Thyroid gland (tissue), 4 donors: ENCODE measurements around the gene DPP8.

Source experiments
- CTCF ChIP-seq, 6 experiments: fragments of 200-600 bp in 3 of 6; fragments of 450-650 bp in 3 of 6; sonication (generic) in 3 of 6; IDR thresholded peaks; one replicate each; pipeline ENCODE4 v1.5.1; 2016 to 2019; ENCODE audit warnings: antibody characterized with exemption in 6 of 6, mild to moderate bottlenecking in 2 of 6, inconsistent platforms in 1 of 6, moderate library complexity in 1 of 6
- POLR2A ChIP-seq, 2 donors: fragments of 450-650 bp; IDR thresholded peaks; one replicate each; pipeline ENCODE4 v1.6.1; 2017; ENCODE audit warnings: antibody characterized with exemption in 2 of 2, mild to moderate bottlenecking in 2 of 2, moderate library complexity in 1 of 2

GRCh38 chr15:65426216-65426853 is 91.2 kb downstream of the DPP8 start:
- TF ChIP-seq CTCF (IDR thresholded peaks at IDR 0.05), result no peak
- no peak for TF ChIP-seq POLR2A (IDR thresholded peaks at IDR 0.05)
